Spinal cord (tissue), 10 donors: Measurements from ENCODE around the gene OSBPL8. TPM values are rescaled to one million over a fixed set of nuclear protein-coding genes. Genes with fewer than 3 reads are reported as not detected.
"Not testable (repeated sequence)": the region's sequence is repeated elsewhere in the genome, so short reads cannot be mapped to it uniquely, and the experiment has no call there.

Experiments
- DNase-seq, 6 donors: peaks; one replicate each; pipeline versions ENCODE4 v3.0.0 to v3.0.0-alpha.2; 2013 to 2015; ENCODE audit warnings: low spot score in 6 of 6, low read depth in 4 of 6
- H3K27ac ChIP-seq: one replicate; pipeline ENCODE4 v1.5.1; 2013; ENCODE audit warnings: low read depth, low read length, control low read depth
- H3K27me3 ChIP-seq: one replicate; pipeline ENCODE4 v1.6.1; 2013; ENCODE audit warnings: low read length; ENCODE audit not compliant: control insufficient read depth, insufficient read depth
- H3K36me3 ChIP-seq: one replicate; pipeline ENCODE4 v1.6.1; 2013; ENCODE audit warnings: low read length; ENCODE audit not compliant: control insufficient read depth, insufficient read depth
- H3K4me1 ChIP-seq: one replicate; pipeline ENCODE4 v1.6.1; 2013; ENCODE audit warnings: low read length; ENCODE audit not compliant: control insufficient read depth, insufficient read depth
- H3K4me3 ChIP-seq: one replicate; pipeline ENCODE4 v1.5.1; 2013; ENCODE audit warnings: low read depth, low read length, control low read depth
- H3K9me3 ChIP-seq: one replicate; pipeline ENCODE4 v1.6.1; 2013; ENCODE audit warnings: low read length; ENCODE audit not compliant: control insufficient read depth, insufficient read depth
- WGBS: methylation state at CpG from one replicate; pipeline ENCODE4 v1.1.5; 2013; ENCODE audit warnings: missing lambda C conversion rate; ENCODE audit not compliant: insufficient coverage; 5-methylcytosine and 5-hydroxymethylcytosine counted together
- polyA plus RNA-seq, 2 donors: library from polyadenylated mRNA; unstranded; fragments of 120-200 nt; gene quantifications; one replicate each; pipeline ENCODE4 v1.2.1, GENCODE V29; 2013; ENCODE audit not compliant: insufficient read length in 2 of 2
- total RNA-seq, 2 donors: library from RNA; depleted of rRNA in 1 of 2; stranded (reverse); fragments of 120-200 nt in 1 of 2; fragments of >200 nt in 1 of 2; gene quantifications; one replicate each; pipeline versions ENCODE4 v1.2.3 to v1.2.4, GENCODE V29; 2013 to 2014
- donor health status: healthy.

The OSBPL8 gene
- total and polyA plus RNA-seq, 4 donors: 34.1 to 149 (median 56.9) TPM

DNA sequence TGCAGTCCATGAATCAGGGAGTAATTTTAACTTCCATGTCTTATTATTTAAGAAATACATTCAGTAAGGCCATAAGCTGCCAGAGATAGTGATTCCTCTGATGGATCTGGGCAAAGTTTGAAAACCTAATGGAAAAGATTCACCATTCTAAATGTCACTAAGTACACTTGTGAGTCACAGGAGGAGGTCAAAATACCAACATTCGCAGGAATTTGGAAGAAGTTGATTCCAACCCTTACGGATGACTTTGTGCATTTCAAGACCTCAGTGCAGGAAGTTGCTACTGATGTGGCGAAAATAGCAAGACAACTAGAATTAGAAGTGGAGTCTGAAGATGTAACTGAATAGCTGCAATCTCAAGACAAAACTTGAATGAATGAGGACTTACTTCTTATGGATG lies 69.8 kb downstream of the OSBPL8 start:
- H3K9me3 ChIP-seq: peaks cover 6% of the 10 kb centered on the region
- DNase-seq: no peak
- no peaks in the 10 kb centered on the region for H3K4me1 ChIP-seq
- H3K27me3 ChIP-seq: no peaks in the 10 kb centered on the region
- no peak overlapping the region for H3K4me3 ChIP-seq
- peaks cover 3% of the 10 kb centered on the region for H3K36me3 ChIP-seq
- no peak overlapping the region for H3K27ac ChIP-seq
- 94% methylated on average over 3 of the region's 3 CpGs for WGBS

DNA sequence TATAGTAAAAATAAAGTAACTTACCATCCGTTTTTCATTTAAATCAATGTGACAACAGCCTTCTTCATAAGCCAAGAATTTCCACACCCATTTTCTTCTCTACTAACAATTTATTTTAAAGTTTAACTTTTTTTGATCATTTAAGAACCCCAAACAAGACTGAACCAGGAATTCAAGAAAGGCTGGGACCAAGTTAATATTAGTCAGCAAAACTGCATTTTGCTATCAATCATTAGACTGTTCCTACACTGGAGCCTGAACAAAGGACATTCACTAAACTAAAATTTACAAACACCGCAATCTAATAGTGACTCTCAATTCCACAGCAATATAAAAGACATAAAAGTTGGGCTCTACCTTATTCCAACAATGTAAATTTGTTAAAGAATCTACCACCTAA lies 73.6 kb downstream of the OSBPL8 start:
- Histone ChIP-seq H3K4me3 (no peak overlapping the region), H3K27ac (no peak overlapping the region), H3K4me1 (no peaks in the 10 kb centered on the region), H3K9me3 (no peaks in the 10 kb centered on the region), H3K27me3 (no peaks in the 10 kb centered on the region), H3K36me3 (peaks cover 6% of the 10 kb centered on the region)
- no CpG with 5 or more reads among the region's 2 CpGs for WGBS
- no peak for DNase-seq

DNA sequence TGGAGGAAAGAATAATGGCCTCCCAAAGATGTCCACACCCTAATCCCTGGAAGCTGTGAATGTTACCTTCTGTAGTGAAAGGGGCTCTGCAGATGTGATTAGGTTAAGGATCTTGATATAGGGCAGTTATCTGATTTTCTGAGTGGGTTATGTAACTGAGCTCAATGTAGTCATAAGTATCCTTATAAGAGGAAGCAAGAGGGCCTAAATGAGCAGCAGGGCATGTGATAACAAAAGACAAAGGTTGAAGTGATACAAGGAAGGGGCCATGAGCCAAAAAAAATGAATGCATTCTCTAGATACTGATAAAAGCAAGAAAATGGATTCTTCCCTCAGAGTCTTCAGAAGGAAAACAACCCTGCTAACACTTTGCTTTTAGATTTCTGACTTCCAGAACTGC lies 78.8 kb downstream of the OSBPL8 start:
- no peak overlapping the region for H3K4me3 ChIP-seq
- no peaks in the 10 kb centered on the region for H3K9me3 ChIP-seq
- DNase-seq: no peak
- H3K4me1 ChIP-seq: no peaks in the 10 kb centered on the region
- H3K36me3 ChIP-seq: peaks cover 4% of the 10 kb centered on the region
- no peak overlapping the region for H3K27ac ChIP-seq
- no peaks in the 10 kb centered on the region for H3K27me3 ChIP-seq

DNA sequence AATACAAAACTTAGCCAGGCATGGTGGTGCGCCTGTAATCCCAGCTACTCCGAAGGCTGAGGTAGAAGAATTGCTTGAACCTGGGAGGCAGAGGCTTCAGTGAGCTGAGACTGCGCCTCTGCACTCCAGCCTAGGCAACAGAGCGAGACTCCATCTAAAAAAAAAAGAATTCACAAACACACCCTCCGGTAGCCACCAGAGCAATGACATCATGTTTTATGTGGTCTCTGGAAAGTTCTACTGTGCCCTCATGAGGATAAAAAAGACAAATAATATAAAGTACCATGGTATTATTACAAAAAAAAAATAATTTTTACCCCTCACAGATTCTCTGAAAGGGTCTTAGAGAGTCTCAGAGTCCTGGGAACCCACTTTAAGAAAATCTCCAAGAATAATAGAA lies 81.5 kb downstream of the OSBPL8 start:
- Histone ChIP-seq H3K4me1 (no peaks in the 10 kb centered on the region), H3K9me3 (no peaks in the 10 kb centered on the region), H3K27ac (no peak overlapping the region), H3K36me3 (no peaks in the 10 kb centered on the region), H3K27me3 (no peaks in the 10 kb centered on the region), H3K4me3 (no peak overlapping the region)
- DNase-seq: no peak
- WGBS: no CpG with 5 or more reads among the region's 5 CpGs

DNA sequence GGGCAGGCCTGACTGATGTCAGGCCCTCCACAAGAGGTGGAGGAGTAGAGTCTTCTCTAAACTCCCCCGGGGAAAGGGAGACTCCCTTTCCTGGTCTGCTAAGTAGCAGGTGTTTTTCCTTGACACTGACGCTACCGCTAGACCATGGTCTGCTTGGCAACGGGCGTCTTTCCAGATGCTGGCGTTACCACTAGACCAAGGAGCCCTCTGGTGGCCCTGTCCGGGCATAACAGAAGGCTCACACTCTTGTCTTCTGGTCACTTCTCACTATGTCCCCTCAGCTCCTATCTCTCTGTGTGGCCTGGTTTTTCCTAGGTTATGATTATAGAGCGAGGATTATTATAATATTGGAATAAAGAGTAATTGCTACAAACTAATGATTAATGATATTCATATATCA lies 86.7 kb downstream of the OSBPL8 start:
- H3K9me3 ChIP-seq, H3K4me1 ChIP-seq, H3K36me3 ChIP-seq, H3K27me3 ChIP-seq, H3K27ac ChIP-seq, DNase-seq, H3K4me3 ChIP-seq: not testable (repeated sequence)
- WGBS: no CpG with 5 or more reads among the region's 8 CpGs

DNA sequence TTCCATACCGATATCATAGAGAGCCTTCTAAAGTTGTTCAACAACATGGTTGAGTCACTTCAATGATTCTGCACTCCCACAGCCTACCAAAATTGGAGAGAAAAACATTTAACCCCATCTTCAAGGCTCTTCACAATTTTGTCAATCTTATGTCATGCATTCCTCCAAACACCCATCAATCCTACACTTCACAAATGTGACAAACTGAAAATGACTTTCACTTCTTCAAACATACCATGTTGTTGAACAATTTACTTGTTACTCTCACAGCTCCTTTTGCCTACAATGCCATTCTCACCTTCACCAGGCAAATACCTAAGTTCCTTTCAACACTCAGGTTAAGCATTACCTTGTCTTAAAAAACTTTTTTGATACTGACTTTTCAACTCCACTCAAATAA lies 88.0 kb downstream of the OSBPL8 start:
- Histone ChIP-seq H3K4me3 (no peak overlapping the region), H3K36me3 (no peaks in the 10 kb centered on the region), H3K9me3 (no peaks in the 10 kb centered on the region), H3K27ac (no peak overlapping the region), H3K4me1 (no peaks in the 10 kb centered on the region), H3K27me3 (no peaks in the 10 kb centered on the region)
- DNase-seq: no peak
- 100% methylated on average over 1 of the region's 1 CpG for WGBS

DNA sequence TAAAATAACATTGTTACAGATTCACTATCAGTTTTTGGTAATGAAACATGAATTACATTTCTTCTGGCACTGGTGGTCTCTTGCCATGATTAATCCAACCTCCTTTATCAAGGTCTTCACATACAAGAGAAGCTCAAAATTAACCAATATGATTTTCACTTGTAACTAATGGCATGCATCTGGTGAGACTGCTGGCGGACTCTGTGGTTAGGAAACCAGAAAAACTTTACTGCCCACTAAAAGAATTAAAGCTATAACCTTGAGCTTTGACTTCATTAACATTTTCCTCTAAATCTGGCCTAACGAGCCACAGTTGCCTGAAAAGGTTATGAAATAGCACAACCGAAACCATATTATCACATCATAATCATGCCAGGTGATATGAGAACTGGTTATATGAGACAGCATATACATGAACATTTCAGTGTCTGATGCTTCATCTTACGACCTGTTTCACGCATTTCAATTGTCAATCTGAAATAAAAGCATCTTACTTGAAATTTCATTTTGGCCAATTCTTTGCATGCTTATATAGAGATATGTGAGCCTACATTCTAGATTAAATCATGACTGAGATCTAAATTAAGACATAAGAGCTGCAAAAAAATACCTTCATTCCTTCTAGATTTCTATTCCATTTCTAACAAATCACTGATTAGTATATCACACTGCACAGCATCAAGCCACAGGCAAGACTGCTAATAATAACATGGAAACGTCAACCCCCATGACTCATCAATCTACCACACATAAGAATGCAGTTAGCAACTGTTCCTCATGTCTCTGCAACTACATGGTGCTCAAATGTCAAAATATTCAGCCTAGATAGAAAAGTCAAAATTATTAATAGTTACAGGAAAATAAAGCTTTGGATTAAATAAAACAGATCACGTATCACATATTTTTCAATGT lies 89.3 kb downstream of the OSBPL8 start:
- Histone ChIP-seq H3K9me3 (no peaks in the 10 kb centered on the region), H3K4me1 (no peaks in the 10 kb centered on the region), H3K36me3 (no peaks in the 10 kb centered on the region), H3K4me3 (no peak overlapping the region), H3K27ac (no peak overlapping the region), H3K27me3 (no peaks in the 10 kb centered on the region)
- WGBS: no CpG with 5 or more reads among the region's 7 CpGs
- DNase-seq: no peak

DNA sequence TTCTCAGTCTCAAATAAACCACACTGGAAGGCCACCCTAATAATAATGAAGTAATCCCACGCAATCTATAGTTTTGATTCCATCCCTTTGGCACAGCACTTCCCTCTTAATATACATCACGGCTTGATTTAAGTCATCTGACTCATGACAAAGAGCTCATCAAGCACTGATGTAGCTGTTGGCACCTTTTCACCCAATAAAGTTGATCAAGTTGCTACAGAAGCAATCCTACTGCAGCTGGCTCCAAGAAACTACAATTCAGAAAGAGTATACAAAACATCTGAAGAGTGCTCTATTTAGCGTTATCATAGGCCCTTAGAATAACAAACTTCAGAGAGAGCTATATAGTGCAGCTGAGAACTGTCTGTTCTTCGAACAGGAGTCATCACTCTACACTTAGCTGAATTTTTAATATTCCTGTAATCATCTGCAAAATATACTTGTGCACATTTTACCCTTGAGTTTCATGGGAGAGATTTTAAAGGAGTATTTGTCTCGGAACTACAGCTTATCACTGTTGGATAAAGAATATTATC lies 94.9 kb downstream of the OSBPL8 start:
- WGBS: 100% methylated on average over 2 of the region's 5 CpGs
- Histone ChIP-seq H3K4me3 (no peak overlapping the region), H3K9me3 (no peaks in the 10 kb centered on the region), H3K4me1 (no peaks in the 10 kb centered on the region), H3K27ac (no peak overlapping the region), H3K36me3 (no peaks in the 10 kb centered on the region), H3K27me3 (no peaks in the 10 kb centered on the region)
- no peak for DNase-seq

DNA sequence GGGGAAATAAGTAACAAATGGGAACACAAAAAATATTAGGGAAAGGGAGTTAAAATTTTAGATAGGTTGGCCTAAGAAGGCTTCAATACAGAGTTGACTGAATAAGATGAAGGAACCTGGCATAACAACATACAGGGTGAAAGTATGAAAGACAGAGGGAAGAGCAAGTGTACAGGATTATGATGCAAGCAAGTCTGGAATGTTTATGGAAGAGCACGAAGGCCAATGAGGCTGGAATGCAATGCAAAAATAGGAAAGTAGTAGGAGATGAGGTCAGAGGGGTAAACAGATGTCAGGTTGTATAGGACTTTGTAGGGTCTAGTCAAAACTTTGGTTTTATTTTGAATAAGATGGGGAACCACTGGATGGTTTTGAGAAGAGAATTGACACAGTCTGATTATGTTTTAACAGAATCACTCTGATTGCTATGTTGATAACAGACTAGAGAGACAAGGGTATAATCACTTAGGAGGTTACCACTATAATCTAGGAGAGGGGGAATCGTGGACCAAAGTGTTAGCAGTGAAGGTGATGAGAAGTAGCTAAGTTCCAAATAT lies 96.8 kb downstream of the OSBPL8 start:
- no peak overlapping the region for H3K4me3 ChIP-seq
- no peak for DNase-seq
- H3K36me3 ChIP-seq: no peaks in the 10 kb centered on the region
- H3K27me3 ChIP-seq: no peaks in the 10 kb centered on the region
- no peaks in the 10 kb centered on the region for H3K9me3 ChIP-seq
- H3K4me1 ChIP-seq: no peaks in the 10 kb centered on the region
- no peak overlapping the region for H3K27ac ChIP-seq
- 100% methylated on average over 1 of the region's 2 CpGs for whole genome bisulfite sequencing

DNA sequence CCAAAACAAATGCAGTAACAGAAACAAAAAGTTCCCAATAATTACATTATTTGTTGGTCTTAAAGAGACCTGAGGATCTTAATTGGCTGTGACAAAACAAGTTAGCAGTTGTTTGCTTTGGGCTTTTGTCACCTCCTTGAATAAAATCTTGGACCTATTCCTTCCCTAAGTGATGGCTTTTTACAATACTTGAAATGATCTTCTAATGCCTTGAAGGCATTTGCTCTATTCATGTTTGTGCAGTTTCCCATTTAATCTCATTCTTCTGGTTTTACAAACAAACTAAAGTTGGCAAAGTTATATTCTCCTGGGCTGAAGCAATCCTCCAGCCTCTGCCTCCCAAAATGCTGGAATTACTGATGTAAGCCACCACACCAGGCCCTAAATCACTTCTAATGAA lies 98.8 kb downstream of the OSBPL8 start:
- no peak overlapping the region for H3K27ac ChIP-seq

More for the DNA sequence above, 98.8 kb downstream of the OSBPL8 start:
- DNase-seq: no peak
- Histone ChIP-seq H3K9me3 (no peaks in the 10 kb centered on the region), H3K36me3 (no peaks in the 10 kb centered on the region), H3K4me3 (no peak overlapping the region), H3K4me1 (no peaks in the 10 kb centered on the region), H3K27me3 (no peaks in the 10 kb centered on the region)
